ENCODE results near the gene SFXN3.

DNA sequence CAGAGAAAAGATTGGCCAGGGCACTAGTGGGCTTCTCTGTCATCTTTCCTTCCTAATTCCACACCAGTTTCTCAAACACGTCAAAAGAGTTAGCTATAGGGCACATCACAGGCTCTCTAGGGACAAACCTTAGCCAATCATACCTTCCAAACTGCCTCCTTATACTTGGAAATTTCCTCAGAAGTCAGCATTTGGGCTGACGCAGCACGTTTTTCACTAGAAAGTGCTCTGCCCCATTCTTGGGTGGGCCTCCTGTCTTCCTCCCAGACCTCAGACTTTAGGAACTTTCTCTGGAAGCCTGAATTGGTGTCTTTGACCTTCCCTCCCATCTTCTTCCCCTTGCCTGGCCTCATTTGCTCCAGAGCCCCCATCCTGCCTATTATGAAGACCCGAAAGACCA is 11.1 kb downstream of the SFXN3 start:
- TF ChIP-seq POLR2AphosphoS5 (IDR thresholded peaks at IDR 0.05; ENCODE audit: borderline replicate concordance, low read depth, low read length) (no peak), EZH2 (IDR thresholded peaks at IDR 0.05) (no peak), FOXP2 (optimal IDR thresholded peaks at IDR 0.05; ENCODE audit: control extremely low read depth, extremely low read length, insufficient read depth) (no peak)
